IPS DF 19.7 (cell line): ENCODE measurements around the gene PRUNE1.

Experiments
- DNase-seq: peaks from one replicate; pipeline ENCODE4 v3.0.0-alpha.2; 2013; ENCODE audit warnings: low read depth, low spot score

The PRUNE1 gene, protein sequence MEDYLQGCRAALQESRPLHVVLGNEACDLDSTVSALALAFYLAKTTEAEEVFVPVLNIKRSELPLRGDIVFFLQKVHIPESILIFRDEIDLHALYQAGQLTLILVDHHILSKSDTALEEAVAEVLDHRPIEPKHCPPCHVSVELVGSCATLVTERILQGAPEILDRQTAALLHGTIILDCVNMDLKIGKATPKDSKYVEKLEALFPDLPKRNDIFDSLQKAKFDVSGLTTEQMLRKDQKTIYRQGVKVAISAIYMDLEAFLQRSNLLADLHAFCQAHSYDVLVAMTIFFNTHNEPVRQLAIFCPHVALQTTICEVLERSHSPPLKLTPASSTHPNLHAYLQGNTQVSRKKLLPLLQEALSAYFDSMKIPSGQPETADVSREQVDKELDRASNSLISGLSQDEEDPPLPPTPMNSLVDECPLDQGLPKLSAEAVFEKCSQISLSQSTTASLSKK

DNA sequence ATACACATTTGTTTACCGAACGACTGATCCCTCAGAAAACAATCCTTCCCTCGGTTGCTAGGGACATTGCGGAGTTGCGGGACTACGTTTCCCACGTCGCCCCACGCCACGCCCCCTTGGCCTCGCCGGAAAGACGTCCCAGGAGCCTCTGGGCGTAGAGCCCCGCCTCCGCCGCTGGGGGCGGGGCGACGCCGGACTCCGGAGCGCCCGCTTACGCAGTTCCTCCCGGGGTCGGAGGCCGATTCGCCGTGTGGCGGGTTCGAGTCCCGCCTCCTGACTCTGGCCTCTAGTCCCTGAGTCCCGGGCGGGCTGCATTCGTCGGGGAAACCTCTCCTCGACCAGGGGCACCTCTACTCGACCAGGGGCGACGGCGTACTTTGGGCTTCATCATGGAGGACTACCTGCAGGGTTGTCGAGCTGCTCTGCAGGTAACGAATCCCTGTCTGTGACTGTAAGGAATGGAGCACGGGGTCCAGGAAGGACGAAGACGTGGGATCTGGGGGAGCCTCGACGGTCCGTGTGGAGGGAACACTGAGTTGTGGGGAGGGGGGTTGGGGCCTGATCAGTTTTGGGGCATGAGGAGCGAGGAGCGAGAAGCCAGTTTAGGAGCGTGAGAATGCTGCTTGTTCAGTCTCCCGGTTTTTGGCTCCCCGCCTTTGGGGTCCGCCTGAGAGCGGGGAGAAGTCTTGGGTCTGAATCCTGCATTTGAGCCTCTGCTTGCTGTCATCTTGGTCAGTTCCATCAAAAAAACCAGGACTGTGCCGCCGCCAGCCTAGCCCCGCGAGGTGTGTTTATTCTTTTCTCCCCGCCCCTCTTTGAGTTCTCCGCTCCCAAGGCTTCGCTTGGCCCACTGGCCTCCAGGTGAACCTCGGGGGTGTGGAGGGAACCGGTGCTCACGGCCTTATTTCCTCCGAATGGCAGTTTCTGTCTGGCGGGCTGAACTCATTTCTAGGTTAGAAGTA, at the start of gene PRUNE1:
Gene PRUNE1, plus strand, starts transcription at position 206 of the 962 bp plus-strand sequence. Its CDS starts 184 bp downstream, at position 390.
- DNase-seq, result peak; percentile 70

DNA sequence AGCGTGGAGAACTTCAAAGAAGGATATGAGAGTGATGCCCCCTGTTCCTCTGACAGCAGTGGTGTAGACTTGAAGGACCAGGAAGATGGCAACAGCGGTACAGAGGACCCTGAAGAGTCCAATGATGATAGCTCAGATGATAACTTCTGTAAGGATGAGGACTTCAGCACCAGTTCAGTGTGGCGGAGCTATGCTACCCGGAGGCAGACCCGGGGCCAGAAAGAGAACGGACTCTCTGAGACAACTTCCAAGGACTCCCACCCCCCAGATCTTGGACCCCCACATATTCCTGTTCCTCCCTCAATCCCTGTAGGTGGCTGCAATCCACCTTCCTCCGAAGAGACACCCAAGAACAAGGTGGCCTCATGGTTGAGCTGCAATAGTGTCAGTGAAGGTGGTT, 47.6 kb upstream of the PRUNE1 start:
- no peak for DNase-seq

DNA sequence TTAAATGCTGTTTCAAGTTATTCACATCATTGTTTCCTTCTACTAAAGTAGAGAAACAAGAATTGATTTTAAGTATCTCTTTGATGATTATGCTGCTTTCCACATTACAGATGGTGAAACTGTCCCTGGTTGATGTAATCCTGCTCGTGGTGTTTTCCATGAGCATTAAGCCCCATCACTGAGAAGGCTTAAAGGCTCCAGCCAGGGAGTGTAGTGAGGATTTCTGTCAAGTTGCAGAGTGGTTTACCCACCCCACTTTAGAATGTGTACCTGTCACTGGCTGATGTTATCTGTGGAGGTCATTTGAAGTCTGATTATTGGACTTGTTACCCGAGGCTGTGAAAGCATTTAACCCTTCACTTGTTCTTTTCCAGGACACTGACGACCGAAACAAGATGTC, 46.5 kb upstream of the PRUNE1 start:
- no peak for DNase-seq

DNA sequence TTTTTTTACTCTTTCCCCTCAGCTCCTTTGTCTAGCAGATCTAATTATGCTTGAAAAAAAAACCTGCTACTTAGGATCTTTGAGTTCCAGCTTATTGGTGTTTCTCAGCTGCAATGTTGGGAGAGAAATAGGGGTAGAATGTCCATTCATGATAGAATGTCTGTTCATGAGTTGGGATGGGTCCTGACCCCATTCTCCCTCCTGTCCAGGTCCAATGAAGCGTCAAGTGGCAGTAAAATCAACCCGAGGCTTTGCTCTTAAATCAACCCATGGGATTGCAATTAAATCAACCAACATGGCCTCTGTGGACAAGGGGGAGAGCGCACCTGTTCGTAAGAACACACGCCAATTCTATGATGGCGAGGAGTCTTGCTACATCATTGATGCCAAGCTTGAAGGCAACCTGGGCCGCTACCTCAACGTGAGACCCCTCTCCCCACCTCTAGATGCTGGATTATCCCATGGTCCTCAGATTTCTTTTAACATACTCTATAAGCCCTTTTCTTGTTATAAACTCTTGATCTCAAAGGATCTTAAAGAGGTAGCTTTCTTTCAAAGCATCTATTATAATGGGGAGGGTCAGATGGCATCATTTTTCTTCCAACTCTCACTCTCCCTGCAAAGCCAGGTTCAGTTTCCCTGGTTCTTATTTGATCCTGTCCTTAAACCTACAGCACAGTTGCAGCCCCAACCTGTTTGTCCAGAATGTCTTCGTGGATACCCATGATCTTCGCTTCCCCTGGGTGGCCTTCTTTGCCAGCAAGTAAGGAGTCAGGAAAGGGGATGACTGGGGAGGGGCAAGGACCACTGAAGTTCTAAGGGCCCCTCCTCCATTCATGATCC, 44.7 kb upstream of the PRUNE1 start:
- no peak for DNase-seq

DNA sequence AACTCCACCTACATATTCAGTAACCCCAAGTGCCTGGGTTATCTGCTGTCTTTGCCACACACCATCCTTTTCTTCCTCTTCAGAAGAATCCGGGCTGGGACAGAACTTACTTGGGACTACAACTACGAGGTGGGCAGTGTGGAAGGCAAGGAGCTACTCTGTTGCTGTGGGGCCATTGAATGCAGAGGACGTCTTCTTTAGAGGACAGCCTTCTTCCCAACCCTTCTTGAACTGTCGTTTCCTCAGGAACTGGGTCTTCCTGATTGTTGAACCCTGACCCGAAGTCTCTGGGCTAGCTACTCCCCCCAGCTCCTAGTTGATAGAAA, 44.1 kb upstream of the PRUNE1 start:
- no peak for DNase-seq

DNA sequence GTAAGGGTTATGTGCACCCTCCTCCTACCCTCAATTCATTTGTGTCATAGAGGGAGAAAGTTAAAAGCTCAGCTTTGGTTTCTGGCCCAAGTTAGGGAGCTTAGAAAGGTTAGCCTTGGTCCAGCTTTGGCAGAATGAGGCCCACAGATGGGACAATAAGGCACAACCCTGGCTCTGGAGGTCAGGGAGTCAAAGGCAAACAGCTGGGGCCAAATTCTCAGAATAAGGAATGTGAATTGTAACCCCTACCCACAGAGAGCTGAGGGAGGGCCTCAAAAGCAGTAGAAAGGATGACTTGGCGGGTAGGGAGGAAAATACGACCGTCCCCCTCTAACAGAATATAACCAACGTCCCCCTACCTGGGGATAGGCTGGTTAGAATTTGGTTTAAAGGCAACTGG, 42.6 kb upstream of the PRUNE1 start:
- no peak for DNase-seq

DNA sequence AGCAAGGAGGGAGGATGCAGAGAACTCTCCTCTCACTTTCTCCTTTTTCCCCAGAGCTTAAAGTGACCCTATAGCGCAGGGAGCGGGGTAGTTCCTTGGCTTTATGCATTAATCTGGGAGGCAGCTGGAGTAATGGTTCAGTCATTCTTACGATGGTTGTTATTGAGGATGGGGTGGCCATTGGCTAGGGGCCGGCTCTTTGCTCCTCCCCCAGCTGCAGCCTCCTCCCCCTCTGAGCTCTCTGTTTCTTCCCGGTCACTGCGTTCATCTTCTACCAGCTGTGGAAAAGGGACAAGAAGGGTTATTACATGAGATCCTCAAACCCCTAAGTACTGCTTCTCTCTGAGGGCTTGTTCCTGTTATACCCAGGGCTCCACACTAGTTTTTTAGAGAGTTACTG, 42.2 kb upstream of the PRUNE1 start:
- DNase-seq, result no peak

DNA sequence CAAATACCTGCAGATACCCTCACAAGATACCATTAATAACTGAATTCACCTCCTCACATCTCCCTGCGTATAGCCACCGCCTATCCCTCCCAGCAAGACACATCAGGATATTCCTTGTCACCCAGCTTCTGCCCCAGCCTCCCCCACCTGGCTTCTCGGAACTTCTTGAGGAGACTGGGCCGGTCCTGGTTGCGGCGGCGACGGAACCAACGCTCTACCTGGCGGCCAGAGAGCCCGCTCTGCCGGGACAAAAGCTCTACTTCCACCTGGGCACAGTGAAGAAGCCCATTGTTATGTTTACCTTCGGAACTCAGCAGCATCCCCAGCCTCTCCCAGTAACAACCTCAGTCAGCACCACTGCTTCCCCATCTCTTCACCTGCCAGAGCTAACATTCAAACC, 40.3 kb upstream of the PRUNE1 start:
- no peak for DNase-seq

DNA sequence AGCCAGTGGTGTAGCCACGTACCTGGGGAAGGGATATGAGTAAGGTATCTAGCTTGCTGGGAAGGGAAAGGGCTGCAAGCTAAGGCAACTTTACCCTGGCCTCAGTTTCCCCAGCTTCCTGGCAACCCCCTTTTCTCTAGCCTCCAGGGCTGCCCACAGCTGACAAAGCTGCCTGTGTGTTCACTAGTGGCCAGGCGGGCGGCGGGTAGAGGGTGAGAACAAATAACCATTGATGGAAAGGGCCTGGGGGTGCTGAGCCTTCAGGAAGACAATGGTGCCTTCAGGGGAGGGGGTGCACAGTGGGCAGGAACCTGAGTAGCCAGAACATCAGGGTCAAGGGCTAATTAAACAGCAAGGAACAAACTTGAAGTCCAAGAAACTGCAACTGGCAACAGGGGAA, 39.8 kb upstream of the PRUNE1 start:
- DNase-seq, result no peak

DNA sequence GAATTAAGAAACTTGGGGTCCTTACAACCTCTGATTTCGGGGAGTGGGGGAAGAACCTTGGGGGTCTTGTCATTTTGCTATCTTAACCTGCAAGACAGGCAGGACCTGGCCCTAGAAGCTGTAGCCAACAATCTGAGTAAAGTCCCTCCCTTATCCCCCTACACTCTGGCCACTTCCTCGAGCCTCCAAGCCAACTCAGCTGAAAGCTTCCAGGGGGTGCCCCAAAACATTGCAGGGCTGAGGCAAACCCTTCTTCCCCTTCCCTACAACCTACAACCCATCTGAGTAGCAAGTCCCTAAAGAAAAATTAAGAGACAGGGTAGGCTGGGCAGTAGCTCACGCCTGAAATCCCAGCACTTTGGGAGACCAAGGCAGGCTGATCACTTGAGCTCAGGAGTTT, 38.6 kb upstream of the PRUNE1 start:
- no peak for DNase-seq

DNA sequence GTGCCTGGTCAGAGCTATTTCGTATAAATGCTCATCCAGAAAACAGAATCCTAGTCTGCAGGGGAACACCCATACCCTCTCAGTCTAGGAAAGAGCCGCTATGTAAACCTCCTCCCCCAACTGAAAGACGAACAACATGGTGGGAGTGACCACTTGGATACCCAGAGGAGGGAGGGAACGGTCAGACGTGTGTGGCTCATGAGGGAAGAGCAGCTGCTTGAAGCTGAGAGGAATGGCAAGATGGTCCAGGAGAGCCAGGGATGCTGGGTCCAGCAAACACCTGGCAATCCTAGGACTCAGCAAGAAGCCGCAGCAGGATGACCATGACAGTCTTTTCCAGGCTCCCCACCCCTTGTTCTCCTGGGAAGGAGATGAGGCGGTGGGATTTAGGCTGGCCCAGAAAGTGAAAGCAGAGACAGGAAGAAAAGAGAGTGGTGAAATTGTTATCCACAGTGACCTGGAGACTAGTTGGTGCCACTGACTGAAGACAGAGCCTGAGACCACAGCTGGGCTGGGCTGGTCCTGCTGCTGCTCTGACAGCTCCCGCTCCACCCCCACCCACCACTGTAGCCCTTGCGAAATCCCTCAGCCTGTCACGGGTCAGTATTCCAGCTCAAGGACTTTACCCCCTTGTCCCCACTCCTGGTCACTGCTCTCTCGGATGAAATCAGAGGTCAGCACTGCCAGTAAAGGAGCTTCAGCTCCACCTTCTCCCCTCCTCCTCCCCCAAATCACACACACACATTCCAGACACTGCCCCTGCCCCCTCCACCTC, 37.3 kb upstream of the PRUNE1 start:
- DNase-seq, result no peak

DNA sequence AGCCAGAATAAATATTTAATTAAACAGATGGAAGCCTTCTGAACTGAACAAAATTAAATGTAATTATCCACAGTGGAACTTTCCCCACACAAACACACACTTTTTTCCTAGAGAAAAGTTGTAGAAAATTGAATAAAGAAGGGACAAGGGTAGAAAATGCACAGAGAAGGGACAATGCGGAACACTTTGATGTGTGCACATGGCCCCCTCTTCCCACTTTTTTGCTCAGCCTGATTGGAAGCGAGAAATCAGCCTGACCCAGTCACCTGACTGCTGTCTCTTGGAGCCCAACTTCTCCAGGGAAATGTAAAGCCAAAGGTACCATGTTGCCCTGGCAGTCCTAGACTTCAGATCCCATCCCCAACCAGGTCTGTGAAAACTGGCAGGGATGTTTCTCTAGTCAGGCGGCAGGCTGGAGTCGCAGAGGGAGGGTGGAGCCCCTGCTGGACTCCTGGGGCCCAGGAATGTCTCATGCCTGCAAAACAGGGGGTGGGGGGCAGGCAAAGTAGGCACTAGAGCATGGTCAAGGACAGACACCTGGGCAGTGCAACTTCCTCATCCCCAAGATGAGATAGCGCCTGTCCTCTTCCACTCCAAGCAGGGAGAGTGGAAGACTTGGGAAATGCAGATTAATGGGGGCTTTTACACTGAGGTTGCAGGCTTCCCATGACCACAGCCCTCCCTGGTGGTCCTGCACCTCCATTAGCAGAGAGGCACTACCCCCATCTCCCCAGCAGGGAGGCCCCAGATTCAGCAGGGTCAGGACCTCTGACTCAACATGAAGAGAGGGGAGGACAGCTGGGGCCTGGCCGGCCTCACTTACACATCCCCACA, 36.4 kb upstream of the PRUNE1 start:
- DNase-seq, result no peak

DNA sequence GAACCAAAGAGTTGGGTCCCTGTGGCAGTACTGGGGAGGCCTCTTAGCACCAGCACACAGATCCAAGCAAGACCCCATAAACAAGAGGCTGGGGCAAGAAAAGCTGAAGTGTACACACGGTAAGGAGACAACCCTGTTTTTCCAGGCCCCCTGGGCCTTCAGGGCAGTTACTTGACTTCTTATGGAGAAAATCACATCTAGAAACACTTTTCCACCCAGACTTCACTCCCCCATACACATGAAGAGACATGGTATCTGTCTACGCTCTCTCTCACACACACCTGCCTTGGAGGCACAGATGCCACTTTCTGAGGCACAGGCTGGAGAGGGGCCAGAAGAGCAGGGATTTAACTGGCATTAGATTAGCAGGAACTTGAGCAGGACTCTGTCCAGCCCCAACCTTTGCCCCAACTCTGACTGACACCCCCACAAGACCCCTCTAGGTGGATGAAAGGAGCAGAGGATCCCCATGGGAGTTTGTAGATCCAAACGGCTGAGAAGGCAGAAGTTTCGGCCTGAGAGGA, 35.8 kb upstream of the PRUNE1 start:
- DNase-seq, result no peak

DNA sequence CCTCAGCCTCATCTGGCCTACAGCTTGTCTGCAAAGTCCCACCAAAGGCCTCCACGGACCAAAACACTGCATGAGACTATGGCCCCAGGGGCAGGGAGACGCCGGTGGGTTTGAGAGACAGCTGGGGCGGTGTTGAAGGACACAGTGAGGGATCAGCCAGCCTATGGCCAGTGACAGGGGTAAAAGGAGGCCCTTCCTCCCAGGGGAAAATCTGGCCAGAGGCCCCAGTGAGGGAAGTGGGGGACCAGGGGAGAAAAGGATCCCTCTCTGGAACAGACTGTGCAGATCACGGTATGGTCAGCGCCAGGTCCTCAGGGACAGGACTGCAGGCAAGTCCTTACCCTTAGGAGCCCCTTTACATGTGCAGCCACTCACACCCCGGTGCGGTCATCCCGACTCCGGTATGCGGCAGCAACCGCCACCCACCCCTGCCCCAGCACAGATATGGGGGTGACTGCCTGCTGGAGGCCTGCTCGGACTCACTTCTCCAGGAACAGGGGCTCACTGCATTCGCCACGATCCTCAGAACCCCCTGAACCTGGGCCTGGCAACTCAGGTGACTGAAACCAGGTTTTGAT, 34.9 kb upstream of the PRUNE1 start:
- DNase-seq, result no peak

DNA sequence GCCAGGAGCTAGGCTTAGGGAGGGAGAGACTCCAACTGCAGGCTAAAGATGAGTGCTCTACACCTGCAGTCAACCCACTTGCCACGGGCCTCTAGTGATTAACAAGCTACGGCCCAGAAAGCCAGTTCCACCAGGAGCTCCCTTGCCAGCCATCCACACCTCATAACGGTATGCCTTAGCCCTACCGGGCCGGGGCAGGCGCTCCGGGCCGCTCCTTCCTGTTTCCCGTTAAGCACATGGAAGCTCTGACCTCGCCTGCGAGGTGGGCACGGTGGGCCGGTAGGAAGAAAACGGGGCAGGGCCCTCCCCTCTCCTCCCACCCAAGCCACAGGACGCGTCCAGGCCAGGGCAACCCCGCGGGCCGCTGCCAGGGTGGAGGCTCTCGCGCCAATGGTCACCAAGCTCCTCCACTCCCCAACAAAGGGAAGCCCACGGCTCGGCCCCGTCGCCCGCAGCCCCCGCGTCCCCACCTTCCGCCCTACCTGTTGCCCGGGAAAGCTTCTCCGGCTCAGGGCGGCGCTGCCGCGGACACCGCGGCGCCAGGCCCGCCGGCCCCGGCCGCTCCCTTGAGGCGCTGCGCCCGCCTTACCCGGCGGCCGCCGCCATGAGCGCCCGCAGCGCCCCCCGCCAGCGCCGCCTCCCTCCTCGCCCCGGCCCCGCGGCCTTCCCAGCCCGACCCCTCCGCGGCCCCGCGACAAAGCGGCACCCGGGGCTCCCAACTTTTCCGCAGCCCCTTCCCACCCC, 34.2 kb upstream of the PRUNE1 start:
- no peak for DNase-seq

DNA sequence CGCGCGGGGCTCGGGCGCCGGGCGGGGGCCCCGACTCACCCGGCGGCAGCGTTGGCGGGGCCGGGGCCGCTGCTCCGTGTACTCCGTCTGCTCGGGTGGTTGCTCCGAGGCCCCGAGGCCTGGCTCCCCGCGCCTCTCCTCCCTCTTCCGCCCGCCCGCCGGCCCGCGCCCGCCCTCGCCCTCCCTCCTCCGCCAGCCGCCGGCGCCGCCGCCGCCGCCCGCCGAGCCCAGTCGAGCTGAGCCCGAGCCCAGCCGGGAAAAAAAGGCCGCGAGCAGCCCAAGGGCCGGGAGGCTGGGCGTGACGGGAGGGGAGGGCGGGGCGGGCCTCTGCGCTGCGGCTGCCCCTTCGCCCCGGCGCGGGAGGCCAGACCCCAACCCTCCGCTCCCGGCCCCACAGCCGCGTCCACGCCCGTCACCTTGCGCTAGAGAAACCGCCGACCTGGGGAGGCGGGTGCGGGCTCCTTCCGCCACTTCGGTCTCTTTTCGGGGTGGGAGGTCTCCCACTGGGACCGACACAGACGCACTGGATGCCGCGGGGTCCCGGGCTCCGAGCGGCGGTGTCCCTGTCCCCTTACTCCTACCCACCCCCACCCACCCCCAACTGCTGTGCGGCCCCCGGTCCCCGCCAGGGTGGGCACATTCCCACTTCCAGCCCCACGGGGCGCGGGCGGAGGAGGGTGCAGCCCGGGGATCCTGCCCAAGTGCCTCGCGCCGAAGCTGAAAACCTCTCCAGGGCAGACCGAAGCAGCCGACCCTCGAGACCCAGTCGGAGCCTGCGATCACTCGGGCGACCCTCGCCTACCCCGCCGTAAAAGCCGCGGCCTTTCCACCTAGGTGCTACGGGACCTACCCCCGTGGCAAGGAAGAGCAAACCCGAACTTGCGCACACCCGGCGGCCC, 33.4 kb upstream of the PRUNE1 start, which contains the start of gene CERS2:
Gene CERS2, minus strand, starts transcription at position 256 of the 899 bp plus-strand sequence. CDS start 5,745 bp downstream, outside the sequence.
- no peak for DNase-seq

DNA sequence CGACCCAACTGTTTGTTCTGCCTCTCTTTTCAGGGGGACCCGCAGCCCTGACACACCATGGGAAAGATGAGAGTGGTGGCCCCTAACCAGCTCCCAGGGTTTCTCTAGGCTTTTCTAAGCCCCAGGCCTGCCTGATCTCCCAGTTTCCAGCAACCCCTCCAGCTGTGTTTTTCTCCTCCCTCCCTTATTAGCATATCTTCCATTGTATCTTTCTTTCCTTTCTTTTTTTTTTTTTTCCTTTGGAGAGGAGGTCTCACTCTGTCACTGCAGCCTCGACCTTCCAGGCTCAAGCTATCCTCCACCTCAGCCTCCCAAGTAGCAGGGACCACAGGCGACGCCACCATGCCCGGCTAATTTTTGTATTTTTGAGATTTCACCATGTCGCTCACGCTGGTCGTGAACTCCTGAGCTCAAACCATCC, 31.8 kb upstream of the PRUNE1 start:
- DNase-seq, result no peak
